GM06990 (cell line): ENCODE measurements around the gene MAPK8IP1.
"Not testable (repeated sequence)": the region's sequence is repeated elsewhere in the genome, so short reads cannot be mapped to it uniquely, and the experiment has no call there.

ENCODE experiments used
- DNase-seq: peaks from one replicate; pipeline ENCODE4 v3.0.0-alpha.2; 2011; ENCODE audit not compliant: insufficient read length; ENCODE audit errors: extremely low read depth
- H3K27me3 ChIP-seq: replicated peaks from 2 replicates; pipeline ENCODE4 v1.6.0; 2011; ENCODE audit warnings: low read length; ENCODE audit not compliant: control insufficient read depth, insufficient read depth
- H3K36me3 ChIP-seq: 2 replicates; pipeline ENCODE4 v1.5.1; 2011; ENCODE audit warnings: low read length; ENCODE audit not compliant: control insufficient read depth, insufficient read depth
- H3K4me3 ChIP-seq: replicated peaks from 2 replicates; pipeline ENCODE4 v1.5.1; 2011; ENCODE audit warnings: low read depth, mild to moderate bottlenecking, control low read depth, low read length
- CTCF ChIP-seq: IDR thresholded peaks from 2 replicates; pipeline ENCODE4 v1.5.1; 2011; ENCODE audit warnings: low read length, control low read depth, mild to moderate bottlenecking, inconsistent platforms; ENCODE audit not compliant: insufficient read depth, poor library complexity, severe bottlenecking

Gene MAPK8IP1

DNA sequence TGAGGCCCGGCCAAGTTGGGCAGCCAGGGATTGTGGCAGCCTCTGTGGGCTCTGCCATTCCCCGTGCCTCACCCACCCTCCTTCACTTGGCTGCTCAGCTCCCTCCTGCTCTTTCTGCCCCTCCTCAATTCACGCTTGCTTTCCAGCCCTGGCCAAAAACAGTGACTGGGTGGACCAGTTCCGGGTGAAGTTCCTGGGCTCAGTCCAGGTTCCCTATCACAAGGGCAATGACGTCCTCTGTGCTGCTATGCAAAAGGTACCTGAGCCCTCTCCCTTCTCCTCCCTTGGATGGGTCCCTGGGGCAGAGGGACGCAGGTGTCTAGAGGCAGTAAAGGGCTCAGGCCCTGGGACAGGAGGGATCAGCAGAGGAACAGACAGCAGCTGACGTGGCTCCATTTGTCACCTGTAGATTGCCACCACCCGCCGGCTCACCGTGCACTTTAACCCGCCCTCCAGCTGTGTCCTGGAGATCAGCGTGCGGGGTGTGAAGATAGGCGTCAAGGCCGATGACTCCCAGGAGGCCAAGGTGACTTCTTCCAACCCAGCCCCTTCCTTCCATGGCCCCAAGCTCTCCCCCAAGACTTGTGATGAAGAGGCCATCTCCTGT, 19.0 kb downstream of the MAPK8IP1 start:
- Histone ChIP-seq H3K36me3 (peaks cover 4% of the 10 kb centered on the region), H3K4me3 (no peak overlapping the region), H3K27me3 (peaks cover 3% of the 10 kb centered on the region)
- no peak for TF ChIP-seq CTCF
- no peak for DNase-seq

DNA sequence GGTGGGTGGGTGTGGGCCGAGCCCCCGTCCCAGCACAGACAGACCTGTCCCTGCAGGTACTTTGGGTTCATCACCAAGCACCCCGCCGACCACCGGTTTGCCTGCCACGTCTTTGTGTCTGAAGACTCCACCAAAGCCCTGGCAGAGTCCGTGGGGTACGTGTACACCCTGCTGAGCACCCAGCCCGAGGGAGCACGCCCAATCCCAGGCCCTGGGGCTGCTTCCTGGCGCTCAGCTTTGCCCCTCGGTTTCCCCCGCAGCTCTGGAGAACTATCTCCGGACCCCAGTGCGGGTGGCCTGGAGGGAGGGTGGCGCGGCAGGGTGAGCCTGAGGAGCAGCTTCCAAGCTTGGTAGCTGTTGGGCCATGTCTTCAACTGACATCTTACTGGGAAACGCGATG, 19.6 kb downstream of the MAPK8IP1 start:
- Histone ChIP-seq H3K36me3 (peaks cover 9% of the 10 kb centered on the region), H3K4me3 (no peak overlapping the region), H3K27me3 (peaks cover 3% of the 10 kb centered on the region)
- DNase-seq: no peak
- TF ChIP-seq CTCF: no peak

DNA sequence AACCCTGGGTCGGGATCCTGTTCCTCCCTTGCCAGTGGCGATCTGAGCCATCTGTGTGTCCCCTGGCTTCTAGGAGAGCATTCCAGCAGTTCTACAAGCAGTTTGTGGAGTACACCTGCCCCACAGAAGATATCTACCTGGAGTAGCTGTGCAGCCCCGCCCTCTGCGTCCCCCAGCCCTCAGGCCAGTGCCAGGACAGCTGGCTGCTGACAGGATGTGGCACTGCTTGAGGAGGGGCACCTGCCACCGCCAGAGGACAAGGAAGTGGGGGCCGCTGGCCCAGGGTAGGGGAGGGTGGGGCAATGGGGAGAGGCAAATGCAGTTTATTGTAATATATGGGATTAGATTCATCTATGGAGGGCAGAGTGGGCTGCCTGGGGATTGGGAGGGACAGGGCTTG, 20.1 kb downstream of the MAPK8IP1 start:
- peaks cover 14% of the 10 kb centered on the region for H3K36me3 ChIP-seq
- H3K27me3 ChIP-seq, H3K4me3 ChIP-seq, DNase-seq: not testable (repeated sequence)

DNA sequence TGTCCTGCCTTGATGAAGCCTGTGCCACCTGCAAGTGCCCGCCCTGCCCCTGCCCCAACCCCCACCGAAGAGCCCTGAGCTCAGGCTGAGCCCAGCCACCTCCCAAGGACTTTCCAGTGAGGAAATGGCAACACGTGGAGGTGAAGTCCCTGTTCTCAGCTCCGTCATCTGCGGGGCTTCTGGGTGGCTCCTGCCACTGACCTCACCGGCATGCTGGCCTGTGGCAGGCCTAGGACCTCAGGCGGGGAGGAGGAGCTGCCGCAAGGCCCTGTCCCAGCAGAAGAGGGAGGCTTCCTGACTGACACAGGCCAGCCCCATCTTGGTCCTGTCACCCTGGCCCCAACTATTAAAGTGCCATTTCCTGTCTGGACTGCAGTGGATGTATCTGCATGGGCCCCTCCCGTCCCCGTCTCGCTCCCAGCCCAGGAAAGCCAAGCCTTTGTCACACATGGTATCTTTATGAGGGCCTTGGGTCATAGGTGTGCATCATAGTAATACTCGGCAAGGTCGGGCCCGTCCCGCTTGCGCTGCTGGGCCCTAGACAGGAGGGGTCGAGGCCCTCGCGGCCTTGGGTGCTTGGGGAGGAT, 20.7 kb downstream of the MAPK8IP1 start:
- Histone ChIP-seq H3K4me3 (no peak overlapping the region), H3K27me3 (peaks cover 2% of the 10 kb centered on the region; the same call in 1 of the 2 replicates), H3K36me3 (peaks cover 19% of the 10 kb centered on the region)
- no peak for TF ChIP-seq CTCF
- DNase-seq: no peak

DNA sequence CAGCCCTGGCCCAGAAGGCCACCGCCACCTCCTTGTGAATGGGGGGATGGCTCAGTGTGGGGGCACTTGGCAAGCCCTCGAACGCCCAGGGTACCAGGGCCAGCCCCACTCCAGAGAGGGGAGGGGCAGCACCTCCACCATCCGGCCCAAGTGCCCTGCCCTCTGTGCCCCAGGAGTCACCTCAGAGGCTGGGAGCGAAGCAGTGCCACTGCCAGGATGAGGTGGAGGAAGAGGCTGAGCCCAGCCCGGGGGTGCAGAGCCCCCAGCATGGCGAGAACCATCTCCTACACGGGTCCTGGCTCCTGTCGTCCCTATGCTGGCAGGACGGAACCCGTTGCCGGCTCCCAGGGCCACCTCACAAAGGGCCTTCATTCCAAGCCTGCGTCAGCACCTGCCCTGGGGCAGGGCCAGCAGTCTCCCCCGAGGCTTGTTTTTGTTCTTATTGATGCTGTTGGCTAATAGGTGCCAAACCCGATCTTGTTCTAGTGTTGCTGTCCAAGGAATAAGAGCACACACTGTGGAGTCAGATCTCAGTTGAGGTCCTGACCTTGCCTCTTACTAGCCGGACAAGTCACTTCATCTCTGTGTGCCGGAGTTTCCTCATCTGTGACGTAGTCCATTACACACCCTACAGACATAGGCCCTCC, 21.6 kb downstream of the MAPK8IP1 start, which contains the start of gene FREY1:
Gene FREY1 (minus strand): TSS at position 307 of the 647 bp plus-strand sequence. CDS start 26 bp downstream, at position 281.
- no peak for DNase-seq
- H3K4me3 ChIP-seq: no peak within 1 kb of the TSS
- H3K36me3 ChIP-seq: peaks cover 22% of the 10 kb centered on the region
- TF ChIP-seq CTCF: no peak
- no peaks in the 10 kb centered on the region for H3K27me3 ChIP-seq

- Histone ChIP-seq H3K4me3 (no peak overlapping the region), H3K27me3 (no peaks in the 10 kb centered on the region), H3K36me3 (peaks cover 22% of the 10 kb centered on the region)
- DNase-seq: no peak
- TF ChIP-seq CTCF: no peak
These were observed 22.5 kb downstream of the MAPK8IP1 start for GRCh38 chr11:45907911-45908370.
